ENCODE results near the gene ARID1A.

ARID1A gene

GRCh38 chr1:26826261-26827105, 130.7 kb downstream of the ARID1A start, which contains the start of gene ZDHHC18:
Gene ZDHHC18, plus strand, starts transcription at chr1:26826688. Its CDS starts 117 bp downstream, at chr1:26826805.
- peak in 43 of 56 donors; percentile 20 to 84 (median 51) for DNase-seq

- peak in 2 of 56 donors; percentile 24 to 32 for DNase-seq
These were observed 131.3 kb downstream of the ARID1A start for GRCh38 chr1:26827106-26827604.

- DNase-seq, result peak in 1 of 56 donors; percentile 6
These were observed 131.8 kb downstream of the ARID1A start for GRCh38 chr1:26827663-26828062.

GRCh38 chr1:26828411-26828991, 132.7 kb downstream of the ARID1A start:
- peak in 7 of 56 donors; percentile 5 to 48 (median 14) for DNase-seq

GRCh38 chr1:26829184-26829911, 133.5 kb downstream of the ARID1A start:
- DNase-seq, result no peak

GRCh38 chr1:26831059-26831458, 135.2 kb downstream of the ARID1A start:
- DNase-seq, result no peak

All from nucleus accumbens (tissue), 56 donors.